GM12874 (cell line): ENCODE results near the gene CLIC4.

ENCODE experiments used
- TF ChIP-seq, protein P1 (sequence below): IDR thresholded peaks from 2 replicates; pipeline ENCODE4 v1.5.1; 2011; ENCODE audit warnings: low read depth, mild to moderate bottlenecking, control low read depth, low read length, moderate library complexity; ENCODE audit not compliant: insufficient read depth

Gene CLIC4

DNA sequence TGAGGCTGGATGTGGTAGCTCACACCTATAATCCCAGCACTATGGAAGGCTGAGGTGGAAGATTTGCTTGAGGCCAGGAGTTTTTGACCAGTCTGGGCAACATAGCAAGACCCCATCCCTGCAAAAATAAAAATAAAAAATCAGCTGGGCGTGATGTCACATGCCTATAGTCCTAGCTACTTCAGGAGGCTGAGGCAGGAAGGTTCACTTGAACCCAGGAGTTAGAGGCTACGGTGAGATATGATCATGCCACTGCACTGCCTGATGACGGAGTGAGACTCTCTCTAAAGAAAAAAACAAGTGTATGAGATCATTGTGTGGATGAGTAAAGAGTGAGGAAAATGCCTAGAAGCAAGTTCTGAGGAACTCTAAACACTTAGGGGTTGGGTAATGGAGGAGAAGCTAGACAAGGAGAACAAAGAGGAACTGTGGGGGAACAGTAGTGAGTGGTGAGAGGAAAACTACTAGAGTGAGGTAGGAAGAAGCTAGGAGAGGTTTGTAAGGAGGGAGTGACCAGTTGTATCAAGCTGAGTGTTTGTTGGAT, 17.0 kb downstream of the CLIC4 start:
- TF ChIP-seq, protein P1, sequence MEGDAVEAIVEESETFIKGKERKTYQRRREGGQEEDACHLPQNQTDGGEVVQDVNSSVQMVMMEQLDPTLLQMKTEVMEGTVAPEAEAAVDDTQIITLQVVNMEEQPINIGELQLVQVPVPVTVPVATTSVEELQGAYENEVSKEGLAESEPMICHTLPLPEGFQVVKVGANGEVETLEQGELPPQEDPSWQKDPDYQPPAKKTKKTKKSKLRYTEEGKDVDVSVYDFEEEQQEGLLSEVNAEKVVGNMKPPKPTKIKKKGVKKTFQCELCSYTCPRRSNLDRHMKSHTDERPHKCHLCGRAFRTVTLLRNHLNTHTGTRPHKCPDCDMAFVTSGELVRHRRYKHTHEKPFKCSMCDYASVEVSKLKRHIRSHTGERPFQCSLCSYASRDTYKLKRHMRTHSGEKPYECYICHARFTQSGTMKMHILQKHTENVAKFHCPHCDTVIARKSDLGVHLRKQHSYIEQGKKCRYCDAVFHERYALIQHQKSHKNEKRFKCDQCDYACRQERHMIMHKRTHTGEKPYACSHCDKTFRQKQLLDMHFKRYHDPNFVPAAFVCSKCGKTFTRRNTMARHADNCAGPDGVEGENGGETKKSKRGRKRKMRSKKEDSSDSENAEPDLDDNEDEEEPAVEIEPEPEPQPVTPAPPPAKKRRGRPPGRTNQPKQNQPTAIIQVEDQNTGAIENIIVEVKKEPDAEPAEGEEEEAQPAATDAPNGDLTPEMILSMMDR = no peak

DNA sequence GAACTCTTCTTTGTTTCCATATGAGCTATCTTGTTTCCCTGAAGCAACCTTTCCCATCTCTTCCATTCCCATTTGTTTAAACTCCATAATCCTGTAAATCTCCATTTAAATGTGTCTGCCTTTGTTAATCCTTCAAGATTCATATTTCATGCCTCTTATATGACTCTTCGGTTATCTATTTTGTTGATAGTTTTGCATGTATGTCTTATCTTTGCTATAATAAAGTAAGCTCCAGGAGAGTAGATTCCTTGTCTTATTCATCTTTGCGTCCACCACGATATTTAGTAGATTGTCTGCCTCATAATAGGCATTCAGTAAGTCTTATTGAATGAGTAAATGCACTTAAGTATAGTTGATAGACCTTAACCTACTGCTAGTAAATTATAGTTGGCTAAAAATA, 18.4 kb downstream of the CLIC4 start:
- TF ChIP-seq, protein P1 = no peak

DNA sequence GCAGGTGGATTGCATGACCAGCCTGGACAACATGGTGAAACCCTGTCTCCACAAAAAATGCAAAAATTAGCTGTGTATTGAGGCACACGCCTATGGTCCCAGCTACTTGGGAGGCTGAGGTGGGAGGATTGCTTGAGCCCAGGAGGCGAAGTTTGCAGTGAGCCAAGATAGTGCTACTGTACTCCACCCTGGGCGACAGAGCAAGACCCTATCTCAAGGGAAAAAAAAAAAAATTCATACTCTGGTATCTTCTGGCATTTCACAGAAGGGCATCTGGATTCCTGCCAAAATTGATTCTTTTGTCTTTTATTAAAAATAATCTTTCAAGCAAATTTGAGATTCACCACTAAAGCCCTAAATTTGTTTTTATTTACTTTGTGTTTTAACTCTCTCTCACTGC, 19.2 kb downstream of the CLIC4 start:
- TF ChIP-seq, protein P1 = no peak

DNA sequence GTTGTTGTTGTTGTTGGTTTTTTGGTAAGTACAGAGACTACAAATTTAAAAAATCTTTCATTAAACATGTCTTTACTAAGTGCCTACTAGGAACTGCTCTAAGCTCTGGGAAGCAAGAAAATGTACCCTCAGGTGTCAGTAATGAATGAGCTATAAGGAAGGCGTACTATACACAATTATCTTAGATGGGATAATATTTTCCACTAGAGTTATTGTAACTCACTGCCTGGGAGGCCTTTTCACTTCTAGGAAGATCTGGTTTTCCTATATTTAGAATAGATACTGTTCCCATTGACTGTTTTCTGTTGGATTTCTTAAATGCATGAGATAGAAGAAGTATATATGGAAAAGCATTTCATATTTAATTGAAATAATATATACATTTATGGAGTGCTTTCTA, 19.6 kb downstream of the CLIC4 start:
- TF ChIP-seq, protein P1 = no peak

DNA sequence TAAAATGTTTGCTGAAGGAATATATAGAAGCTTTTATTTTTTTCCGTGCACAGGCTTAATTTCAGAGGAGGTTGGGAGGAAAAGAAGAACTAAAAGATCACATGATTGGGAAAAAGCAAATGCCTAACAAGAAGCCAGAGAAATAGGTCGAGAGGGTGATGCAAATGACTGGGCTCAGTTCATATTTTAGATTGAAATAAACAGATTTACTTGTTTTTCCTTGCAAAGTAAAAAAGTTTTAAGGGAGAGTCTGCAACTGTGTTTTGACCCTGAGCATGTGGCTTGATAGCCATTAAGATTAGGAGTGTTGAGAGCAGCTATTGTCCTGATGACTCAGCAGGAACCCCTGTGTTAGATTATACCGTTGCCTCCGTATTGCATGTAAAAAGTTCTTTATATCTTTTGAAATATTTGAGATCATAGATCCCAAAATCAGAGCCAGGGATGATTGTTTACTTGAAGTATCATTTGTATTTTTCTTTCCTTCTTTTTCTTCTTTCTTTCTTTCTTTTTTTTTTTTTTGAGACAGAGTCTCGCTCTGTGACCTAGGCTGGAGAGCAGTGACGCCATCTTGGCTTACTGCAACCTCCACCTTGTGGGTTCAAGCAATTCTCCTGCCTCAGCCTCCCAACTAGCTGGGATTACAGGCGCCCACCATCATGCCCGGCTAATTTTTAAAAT, 20.2 kb downstream of the CLIC4 start:
- TF ChIP-seq, protein P1 = no peak

DNA sequence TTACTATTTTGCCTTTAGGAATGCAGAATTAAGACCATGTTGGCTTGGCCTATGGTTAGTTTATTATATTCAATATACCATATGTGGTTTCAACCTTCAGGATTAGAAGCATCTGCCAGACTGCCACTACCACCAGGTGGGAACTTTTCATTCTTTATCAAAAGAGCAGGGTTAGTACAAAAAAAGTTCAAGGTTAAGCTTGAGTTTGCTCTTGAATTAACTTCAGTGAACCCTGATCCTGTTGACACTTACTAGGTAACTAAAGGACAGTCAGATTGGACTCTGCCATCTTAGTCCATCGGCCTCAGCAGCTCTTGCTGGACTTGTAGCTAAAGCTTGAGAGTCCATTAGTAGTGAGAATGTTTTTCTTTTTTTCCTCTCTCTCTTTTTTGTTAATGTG, 22.1 kb downstream of the CLIC4 start:
- TF ChIP-seq, protein P1 = no peak

DNA sequence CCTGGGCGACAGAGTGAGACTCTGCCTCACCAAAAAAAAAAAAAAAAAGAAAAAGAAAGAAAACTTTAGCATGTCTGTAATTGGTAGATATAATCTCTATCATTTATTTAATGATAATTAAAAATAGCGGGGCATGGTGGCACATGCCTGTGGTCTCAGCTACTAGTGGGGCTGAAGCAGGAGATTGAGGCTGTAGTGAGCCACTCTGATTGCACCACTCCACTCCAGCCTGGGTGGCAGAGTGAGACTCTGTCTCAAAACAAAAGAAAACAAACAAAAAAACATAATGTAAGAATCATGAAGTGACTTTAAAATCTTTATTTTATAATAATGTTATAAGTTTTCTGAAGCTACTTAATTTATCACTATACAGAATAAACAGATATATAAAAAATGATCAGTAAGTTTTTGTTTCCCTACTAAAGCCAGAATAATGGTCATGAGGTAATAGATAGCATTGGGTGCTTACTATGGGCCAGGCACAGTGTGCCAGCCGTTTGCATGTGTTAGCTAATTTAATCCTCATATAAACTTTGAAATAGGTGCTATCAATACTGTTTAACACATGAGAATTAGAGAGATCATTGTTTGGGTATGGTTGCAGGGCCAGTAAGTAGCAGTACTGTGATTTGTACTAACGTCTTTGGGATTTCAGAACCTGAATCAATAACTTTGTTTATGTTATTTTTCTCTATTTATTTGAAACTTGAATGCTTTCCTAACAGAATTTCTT, 23.8 kb downstream of the CLIC4 start:
- TF ChIP-seq, protein P1 = no peak
